SKM-1 treated with dmso at 0.1 percent for 144 hours (cell line): ENCODE data around the gene CCT8L2.
"Not testable (repeated sequence)": the region's sequence is repeated elsewhere in the genome, so short reads cannot be mapped to it uniquely, and the experiment has no call there.

Source experiments
- DNase-seq: peaks from one replicate; lab custom pipeline; 2025; ENCODE audit not compliant: unreplicated experiment; lab: John Stamatoyannopoulos, UW

CCT8L2 gene

GRCh38 chr22:16559996-16560395 is 32.6 kb downstream of the CCT8L2 start:
- not testable (repeated sequence) for DNase-seq

- no peak for DNase-seq
Observed at GRCh38 chr22:16559056-16559955, 33.3 kb downstream of the CCT8L2 start.

- DNase-seq: not testable (repeated sequence)
Observed at GRCh38 chr22:16558376-16558945, 34.1 kb downstream of the CCT8L2 start.

GRCh38 chr22:16557511-16557910 is 35.1 kb downstream of the CCT8L2 start:
- DNase-seq: not testable (repeated sequence)

GRCh38 chr22:16555077-16555994 is 37.3 kb downstream of the CCT8L2 start:
- DNase-seq: not testable (repeated sequence)

- not testable (repeated sequence) for DNase-seq
Observed at GRCh38 chr22:16543310-16543709, 49.3 kb downstream of the CCT8L2 start.
